ENCODE results near the gene ATP4A.
A peak's percentile ranks its signal among the peaks of the same experiment; 100 is the strongest.

Gene ATP4A

GRCh38 chr19:35545855-35546381 lies 17.5 kb downstream of the ATP4A start:
- H4K20me1 ChIP-seq (ENCODE audit: insufficient read depth, low read length, poor library complexity, severe bottlenecking), result no peaks in the 10 kb centered on the region
- H3F3A ChIP-seq (ENCODE audit: low read depth), result no peaks in the 10 kb centered on the region
- peaks cover 40% of the 10 kb centered on the region for H3K79me2 ChIP-seq (ENCODE audit: insufficient read depth, low read length)
- no peaks in the 10 kb centered on the region for H3K27me3 ChIP-seq (ENCODE audit: insufficient read depth, low read length, poor library complexity, severe bottlenecking)
- H3K4me2 ChIP-seq (ENCODE audit: low read depth, low read length, poor library complexity, severe bottlenecking), result peak overlapping the region; percentile 92
- H2AFZ ChIP-seq (ENCODE audit: low read length), result peak overlapping the region; percentile 86
- H3K36me3 ChIP-seq (ENCODE audit: insufficient read depth, low read length), result no peaks in the 10 kb centered on the region
- H3K4me1 ChIP-seq (ENCODE audit: insufficient read depth, low read length, poor library complexity, severe bottlenecking), result peaks cover 27% of the 10 kb centered on the region
- peak overlapping the region; percentile 99 for H3K9ac ChIP-seq (ENCODE audit: low read depth, low read length, poor library complexity, severe bottlenecking)
- TF ChIP-seq EZH2phosphoT487 (IDR thresholded peaks at IDR 0.05; ENCODE audit: borderline replicate concordance), result no peak
- TF ChIP-seq CTCF (conservative IDR thresholded peaks at IDR 0.05; ENCODE audit: low read length), result no peak
- no peaks in the 10 kb centered on the region for H3K9me2 ChIP-seq (replicated peaks; ENCODE audit: low read depth, low read length)
- no peaks in the 10 kb centered on the region for H3K9me3 ChIP-seq (ENCODE audit: insufficient read depth, low read depth, low read length)
- H3K4me3 ChIP-seq (ENCODE audit: low read length, poor library complexity, severe bottlenecking), result peak overlapping the region; percentile 99

- Histone ChIP-seq H3K4me2 (ENCODE audit: low read depth, low read length, poor library complexity, severe bottlenecking) (peak within 1 kb of the TSS; percentile 92), H3K4me3 (ENCODE audit: low read length, poor library complexity, severe bottlenecking) (peak within 1 kb of the TSS; percentile 99), H3K27me3 (ENCODE audit: insufficient read depth, low read length, poor library complexity, severe bottlenecking) (no peaks in the 10 kb centered on the region), H3K4me1 (ENCODE audit: insufficient read depth, low read length, poor library complexity, severe bottlenecking) (peaks cover 29% of the 10 kb centered on the region), H3K9ac (ENCODE audit: low read depth, low read length, poor library complexity, severe bottlenecking) (peak within 1 kb of the TSS; percentile 99), H3K9me2 (replicated peaks; ENCODE audit: low read depth, low read length) (no peaks in the 10 kb centered on the region), H3F3A (ENCODE audit: low read depth) (no peaks in the 10 kb centered on the region), H3K79me2 (ENCODE audit: insufficient read depth, low read length) (peaks cover 40% of the 10 kb centered on the region), H3K9me3 (ENCODE audit: insufficient read depth, low read depth, low read length) (no peaks in the 10 kb centered on the region), H4K20me1 (ENCODE audit: insufficient read depth, low read length, poor library complexity, severe bottlenecking) (no peaks in the 10 kb centered on the region), H2AFZ (ENCODE audit: low read length) (peak within 1 kb of the TSS; percentile 86), H3K36me3 (ENCODE audit: insufficient read depth, low read length) (no peaks in the 10 kb centered on the region)
- TF ChIP-seq CTCF (conservative IDR thresholded peaks at IDR 0.05; ENCODE audit: low read length), result no peak
Observed at GRCh38 chr19:35545001-35545854, 18.2 kb downstream of the ATP4A start, which contains the start of gene TMEM147. Gene TMEM147 (plus strand): TSS chr19:35545626. CDS start chr19:35545740, 114 bp downstream.

- Histone ChIP-seq H3K9me3 (ENCODE audit: insufficient read depth, low read depth, low read length) (no peaks in the 10 kb centered on the region), H4K20me1 (ENCODE audit: insufficient read depth, low read length, poor library complexity, severe bottlenecking) (no peaks in the 10 kb centered on the region), H3K9me2 (replicated peaks; ENCODE audit: low read depth, low read length) (no peaks in the 10 kb centered on the region), H3K9ac (ENCODE audit: low read depth, low read length, poor library complexity, severe bottlenecking) (peak overlapping the region; percentile 99), H3K4me1 (ENCODE audit: insufficient read depth, low read length, poor library complexity, severe bottlenecking) (peaks cover 39% of the 10 kb centered on the region), H2AFZ (ENCODE audit: low read length) (no peak overlapping the region), H3K27me3 (ENCODE audit: insufficient read depth, low read length, poor library complexity, severe bottlenecking) (no peaks in the 10 kb centered on the region), H3K36me3 (ENCODE audit: insufficient read depth, low read length) (no peaks in the 10 kb centered on the region), H3K79me2 (ENCODE audit: insufficient read depth, low read length) (peaks cover 40% of the 10 kb centered on the region), H3K4me2 (ENCODE audit: low read depth, low read length, poor library complexity, severe bottlenecking) (peak overlapping the region; percentile 92), H3K4me3 (ENCODE audit: low read length, poor library complexity, severe bottlenecking) (peak overlapping the region; percentile 99), H3F3A (ENCODE audit: low read depth) (no peaks in the 10 kb centered on the region)
- TF ChIP-seq CTCF (conservative IDR thresholded peaks at IDR 0.05; ENCODE audit: low read length) (no peak), EZH2phosphoT487 (IDR thresholded peaks at IDR 0.05; ENCODE audit: borderline replicate concordance) (no peak)
Observed at GRCh38 chr19:35544110-35544802, 19.2 kb downstream of the ATP4A start.

All from Loucy (cell line).